SH-SY5Y (cell line): ENCODE measurements around the gene GIT1.

ENCODE experiments used
- GATA2 ChIP-seq: IDR thresholded peaks from 2 replicates; pipeline ENCODE4 v1.6.1; 2011; ENCODE audit warnings: mild to moderate bottlenecking, low read depth, low read length
- GATA3 ChIP-seq: IDR thresholded peaks from 2 replicates; pipeline ENCODE4 v1.6.1; 2011; ENCODE audit warnings: low read depth, mild to moderate bottlenecking, low read length, moderate library complexity

GIT1 gene

DNA sequence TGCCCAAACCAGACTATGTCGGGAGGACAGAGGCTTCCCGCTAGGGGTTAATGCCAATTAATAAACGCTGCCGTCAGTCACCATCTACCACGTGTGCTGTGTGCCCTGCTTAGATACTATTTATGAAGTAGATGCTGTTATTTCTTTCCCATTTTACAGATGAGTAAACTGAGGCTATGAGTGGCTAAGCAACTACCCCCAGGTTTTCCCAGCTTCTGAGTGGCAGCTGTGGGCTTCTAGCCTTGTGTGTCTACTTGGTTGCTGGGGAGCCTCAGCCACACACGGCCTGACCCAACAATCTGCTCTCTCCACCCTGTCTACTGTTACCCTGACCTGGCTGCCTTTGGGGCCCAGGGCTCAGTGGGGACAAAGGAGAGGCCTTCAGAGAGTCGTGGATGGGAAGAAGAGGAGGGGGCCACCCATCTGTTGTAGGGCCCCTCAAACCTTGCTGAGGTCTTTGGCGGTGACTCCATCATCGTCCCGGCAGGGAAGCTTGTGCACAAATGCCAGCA lies 7.1 kb downstream of the GIT1 start:
- TF ChIP-seq GATA3 (no peak), GATA2 (no peak)

DNA sequence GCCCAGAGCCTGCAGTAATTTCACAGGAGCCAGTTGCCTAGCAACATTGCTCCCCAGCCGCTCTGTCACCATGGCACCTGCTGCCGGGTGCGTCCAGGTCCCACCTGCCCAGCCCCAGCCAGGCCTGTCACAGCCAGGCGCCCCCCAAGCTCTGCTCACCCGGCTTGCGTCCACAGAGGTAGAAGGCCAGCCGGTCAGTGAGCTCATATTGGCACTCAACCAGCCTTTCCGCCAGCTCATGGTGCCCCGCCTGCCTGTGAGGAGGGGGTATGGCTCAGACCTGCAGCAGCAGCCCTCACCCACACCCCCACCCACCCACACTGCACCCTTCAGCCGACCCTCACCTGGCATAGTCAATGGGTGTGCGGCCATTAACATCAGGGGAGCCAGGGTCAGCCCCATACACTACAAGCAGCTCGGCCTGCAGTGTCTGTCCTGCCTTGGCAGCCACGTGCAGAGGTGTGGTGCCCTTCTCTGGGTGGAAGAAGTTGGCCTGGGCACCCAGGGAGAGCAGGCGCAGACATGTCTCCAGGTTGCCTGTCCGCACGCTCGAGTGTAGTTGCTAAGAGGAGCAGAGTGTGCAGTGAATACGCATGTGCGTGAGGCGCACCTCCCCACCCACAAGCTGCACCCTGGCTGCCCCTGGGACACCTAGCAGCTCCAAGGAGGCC lies 7.7 kb downstream of the GIT1 start:
- TF ChIP-seq GATA2 (no peak), GATA3 (no peak)

DNA sequence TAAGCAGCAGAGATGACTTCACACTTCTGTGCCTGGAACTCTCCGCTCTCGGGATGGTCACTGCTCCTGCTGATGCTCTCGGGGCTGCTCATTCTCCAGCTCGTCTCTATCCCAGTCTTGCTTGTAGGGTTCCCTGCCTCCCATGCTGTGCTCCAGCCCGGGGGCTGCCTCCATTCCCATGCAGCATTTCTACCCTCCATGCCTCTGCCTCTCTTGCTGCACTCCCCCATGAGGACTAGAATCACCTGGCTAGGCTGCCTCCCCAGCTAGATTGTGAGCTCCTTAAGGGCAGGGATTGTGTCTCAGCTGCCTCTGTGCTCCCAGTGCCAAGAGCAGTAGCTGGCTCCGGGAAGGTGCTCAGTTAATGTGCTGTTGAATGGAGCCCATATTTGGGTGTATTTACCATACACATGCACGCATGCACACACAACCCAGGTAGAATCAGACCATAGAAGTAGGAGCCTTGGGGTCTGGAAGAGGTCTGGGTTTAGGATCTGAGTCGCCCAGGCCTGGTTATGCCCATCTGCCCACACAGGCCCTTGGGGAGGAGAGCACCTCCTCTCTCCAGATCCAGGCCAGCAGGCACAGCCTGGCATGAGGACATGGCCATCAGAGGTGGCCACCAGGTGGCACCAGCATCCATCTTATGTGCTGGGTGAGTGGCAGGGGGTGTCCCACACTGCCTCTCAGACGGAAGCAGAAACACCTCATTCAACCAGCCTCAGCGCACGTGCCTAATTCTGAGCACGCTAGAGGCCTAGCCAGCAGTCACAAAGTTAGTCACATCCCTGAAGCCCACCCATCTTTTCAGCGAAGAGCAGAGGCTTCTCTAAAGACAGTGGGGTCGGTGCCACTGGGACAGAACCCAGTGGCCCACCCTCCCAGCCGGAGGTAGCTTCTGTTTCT lies 9.3 kb downstream of the GIT1 start:
- TF ChIP-seq GATA2 (no peak), GATA3 (no peak)

DNA sequence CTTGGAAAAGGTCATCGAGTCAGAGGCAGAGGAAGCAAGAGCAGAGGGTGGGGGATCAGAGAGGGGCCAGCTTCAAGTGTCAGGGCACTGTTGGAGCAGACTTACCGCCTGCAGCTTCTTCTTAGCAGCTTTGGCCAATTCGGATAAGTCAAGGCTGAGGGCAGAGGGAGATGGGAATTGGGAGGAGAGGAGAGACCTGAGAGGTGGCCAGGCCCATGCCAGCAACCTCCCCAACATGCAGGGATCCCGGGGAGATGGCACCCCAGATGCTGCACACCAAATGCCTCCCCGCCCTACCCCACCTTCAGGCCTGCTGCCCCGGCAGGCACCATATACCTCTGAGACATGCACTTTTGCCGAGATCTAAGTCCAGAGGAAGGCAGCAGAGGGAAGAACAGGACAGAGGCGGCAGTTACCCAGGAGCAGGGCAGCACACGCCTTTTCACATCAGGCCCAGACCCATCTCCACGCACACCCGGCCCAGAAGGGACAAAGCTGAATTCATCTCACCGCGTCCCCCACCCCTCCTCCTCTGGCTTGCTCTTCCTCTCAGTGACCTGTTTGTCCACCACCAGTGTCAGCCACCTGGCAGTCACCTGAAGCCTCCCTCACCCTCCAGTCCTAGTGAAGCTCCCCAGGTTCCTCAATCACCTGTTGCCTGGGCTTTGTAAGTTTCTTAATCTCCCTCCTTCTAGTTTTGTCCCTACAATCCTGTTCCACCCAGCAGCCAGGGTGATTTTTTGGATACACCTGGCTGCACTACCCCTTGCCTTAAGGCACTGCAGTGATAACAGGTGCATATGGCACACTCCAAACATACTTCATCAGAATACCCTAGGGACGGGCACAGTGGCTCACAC lies 10.6 kb downstream of the GIT1 start:
- TF ChIP-seq GATA3 (no peak), GATA2 (no peak)

DNA sequence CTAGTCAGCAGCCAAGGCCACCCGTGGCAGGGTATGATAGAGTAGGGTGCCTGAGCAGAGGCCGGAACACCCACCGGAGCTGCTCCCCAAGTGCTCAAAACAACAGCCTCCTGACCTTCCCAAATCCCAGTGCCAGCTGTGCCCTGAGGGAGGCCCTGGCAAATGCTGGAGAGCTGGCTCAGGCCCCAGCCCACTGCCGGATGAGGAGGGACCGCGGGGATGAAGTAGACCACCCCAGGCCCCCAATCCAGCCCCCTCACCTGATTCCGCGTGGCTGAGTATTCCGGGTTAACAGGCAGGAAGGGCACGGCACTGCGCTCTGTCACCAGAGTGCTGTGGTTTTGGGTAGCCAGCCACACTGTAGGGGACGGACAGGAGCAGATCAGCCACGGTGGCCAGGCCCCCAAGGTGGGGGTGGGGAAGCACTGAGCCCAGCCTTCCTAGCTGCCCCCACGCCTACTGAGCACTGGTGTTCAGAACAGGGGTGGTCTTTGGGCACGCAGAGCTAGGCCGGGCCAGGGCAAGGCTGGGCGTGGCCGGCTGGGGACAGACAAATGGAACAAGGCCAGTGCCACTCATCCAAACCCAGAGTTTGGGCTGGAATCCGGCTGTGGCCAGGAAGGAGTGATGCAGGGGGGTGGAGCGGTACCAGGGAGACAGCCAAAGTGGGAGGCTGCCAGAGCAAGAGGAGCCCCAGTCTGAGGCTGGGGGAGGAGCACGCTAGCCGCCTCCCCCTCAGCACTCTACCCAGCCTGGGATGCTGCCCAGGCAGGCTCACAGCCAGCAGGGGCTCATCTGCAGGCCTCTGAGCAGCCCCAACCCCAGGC lies 11.8 kb downstream of the GIT1 start:
- TF ChIP-seq GATA3 (no peak), GATA2 (no peak)

DNA sequence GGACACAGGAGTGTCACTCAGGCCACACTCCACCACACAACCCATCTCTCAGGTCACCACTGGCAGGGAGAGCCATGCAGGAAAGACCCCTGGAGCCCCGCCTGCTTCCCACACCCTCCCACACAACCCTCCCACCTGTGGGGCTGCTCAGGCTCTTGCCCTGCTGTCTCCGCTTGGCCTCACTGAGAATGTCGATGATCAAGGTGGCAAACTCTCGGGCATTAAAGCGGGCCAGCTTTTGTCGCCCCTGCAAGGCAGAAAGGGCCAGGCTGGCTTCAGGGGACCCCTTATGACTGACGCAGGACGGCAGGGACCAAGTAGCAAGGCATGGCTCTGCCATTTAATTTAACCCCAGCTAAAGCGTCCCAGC lies 12.5 kb downstream of the GIT1 start:
- TF ChIP-seq GATA3 (no peak), GATA2 (no peak)

DNA sequence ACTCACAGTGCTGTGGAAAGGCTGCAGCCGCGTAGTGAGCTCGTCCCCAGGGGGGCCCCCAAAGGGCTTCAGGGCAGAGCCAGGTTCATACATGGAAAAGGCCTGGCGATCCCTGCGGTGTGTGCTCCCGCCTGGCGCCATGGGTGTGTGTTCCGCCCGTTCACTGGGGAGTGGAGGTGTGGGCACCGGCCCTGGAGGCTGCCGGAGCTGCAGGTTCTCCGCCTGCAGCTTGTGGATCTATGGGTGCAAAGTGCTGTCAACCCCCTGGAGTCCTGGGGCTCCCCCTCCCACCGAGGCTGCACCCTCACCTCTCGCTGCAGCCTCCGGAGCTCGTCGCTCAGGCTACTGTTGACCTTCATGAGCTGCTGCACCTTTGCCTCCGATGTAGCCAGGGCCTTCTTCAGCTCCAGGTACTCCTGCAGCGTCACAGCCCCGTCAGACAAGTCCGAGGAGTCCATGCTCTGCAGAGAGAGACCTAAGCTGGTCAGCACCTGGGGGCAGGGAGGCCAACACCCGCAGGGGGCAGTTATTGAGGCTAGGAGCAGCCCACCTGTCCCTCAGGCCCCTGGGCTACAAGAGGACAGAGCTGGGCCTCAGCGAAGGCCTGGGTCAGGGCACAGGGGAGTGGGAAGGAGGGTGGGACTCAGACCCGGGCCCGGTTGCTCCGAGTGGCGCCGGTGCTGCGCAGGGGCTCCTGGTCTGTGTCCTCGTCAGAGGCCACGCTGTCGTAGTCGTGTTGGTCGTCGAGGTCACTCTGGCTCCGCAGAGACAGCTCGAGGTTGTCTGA lies 13.0 kb downstream of the GIT1 start:
- TF ChIP-seq GATA3 (no peak), GATA2 (no peak)

DNA sequence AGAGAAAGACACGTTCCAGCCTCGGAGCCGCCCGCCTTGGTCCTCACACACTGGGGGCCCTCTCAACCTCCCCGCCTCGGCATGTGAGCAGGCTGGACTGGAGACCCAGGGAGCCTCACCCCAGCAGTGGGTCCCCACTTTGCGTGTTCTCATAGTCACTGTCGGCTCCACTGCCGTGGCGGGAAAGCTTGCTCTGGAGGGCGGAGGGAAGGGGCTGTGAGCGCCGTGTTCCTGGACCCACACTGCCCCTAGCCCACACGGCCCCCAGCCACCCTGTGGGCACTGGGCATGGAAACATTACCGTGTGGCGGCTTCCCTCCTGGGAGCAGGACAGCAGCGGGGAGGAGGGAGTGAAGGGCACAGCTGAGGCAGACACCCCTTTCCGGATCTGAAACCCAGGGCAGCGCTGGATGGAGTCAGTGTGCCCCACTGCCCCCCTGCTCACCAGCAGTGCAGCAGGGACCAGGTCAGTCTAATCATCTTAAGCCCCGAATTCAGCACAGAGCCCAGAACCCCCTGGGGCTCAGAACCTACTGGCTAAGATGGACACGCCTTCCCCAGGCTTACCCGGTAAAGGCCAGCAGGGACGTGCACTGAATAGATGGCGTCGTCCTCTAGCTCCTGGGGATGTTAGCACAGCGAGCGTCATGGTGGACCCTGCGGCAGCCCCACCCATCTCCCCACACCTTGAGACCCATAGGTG lies 13.8 kb downstream of the GIT1 start:
- no peak for TF ChIP-seq GATA2

DNA sequence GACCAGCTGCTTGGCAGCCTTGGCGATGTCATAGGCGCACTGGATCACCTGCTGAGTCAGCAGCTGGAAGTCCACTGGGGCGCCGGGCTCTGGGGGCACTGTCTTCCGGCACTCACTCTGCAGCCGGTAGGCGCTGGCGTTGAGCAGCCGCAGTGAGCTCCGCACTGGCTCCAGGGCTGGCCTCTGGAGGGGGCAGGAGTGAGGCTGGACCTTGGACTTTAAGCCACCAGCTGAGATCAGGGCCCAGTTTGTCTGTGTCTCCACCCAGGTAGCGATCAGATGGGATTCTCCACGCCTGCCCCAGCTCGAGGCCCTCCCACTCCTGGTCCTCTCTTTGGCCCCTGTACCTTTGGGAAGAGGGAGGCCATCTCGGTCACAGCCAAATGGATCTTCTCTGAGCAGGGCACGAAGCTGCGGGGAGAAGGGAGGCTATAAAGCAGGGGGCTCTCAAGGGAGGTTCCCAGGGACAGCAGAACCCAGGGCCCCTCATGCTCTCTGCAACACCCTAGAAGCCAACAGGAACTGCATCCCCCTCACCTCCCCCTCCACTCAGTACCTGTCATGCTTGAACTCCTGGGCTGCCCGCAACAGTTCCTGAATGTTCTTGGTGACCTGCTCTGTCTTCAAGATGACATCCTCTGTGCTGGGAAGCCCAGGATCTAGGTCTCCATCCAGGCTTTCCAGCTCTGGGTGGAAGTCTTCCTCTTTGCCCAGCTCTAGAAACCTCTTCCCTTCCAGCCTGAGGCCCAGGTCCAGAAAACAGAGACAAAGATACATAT lies 14.5 kb downstream of the GIT1 start:
- no peak for TF ChIP-seq GATA2
- TF ChIP-seq GATA3, result no peak

DNA sequence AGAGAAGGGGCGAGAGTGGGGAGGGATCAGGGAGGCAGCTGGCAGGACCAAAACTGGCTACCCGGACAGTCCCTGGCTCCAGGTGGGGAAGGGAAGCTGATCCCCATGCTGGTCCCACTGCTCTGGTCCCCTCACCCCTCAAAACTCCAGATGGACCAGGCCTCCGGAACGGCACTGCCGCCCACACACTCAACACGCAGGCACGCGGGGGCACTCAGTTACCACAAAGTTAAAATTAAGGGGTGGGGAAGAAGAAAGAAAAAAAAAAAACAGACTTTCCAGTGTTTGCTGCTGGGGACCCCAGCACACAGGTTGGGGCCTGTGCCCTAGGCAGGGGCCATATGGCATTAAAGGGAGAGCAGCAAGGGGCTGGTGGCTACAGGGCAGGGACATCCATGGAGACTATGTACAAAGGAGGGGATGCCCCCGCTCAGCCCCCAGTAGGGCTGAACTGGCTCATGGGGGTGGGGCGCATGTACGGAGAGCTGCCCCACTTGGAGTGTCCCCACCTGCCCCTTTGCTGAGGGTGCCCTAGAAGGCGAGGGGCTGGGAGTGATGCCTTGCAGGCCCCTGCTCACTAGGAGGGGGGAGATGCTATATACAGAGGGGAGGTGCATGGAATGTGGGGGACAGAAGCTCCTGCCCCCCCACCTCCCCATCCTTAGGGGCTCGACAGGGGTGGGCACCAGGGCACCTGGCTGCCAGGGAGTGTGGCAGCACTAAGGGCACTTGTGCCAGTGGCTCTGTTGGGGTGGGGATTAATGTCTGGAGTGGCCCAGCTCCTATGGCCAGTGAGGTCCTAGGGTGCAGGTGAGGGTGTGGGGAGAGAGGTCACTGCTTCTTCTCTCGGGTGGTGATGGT lies 15.3 kb downstream of the GIT1 start:
- TF ChIP-seq GATA2, result no peak
- no peak for TF ChIP-seq GATA3

DNA sequence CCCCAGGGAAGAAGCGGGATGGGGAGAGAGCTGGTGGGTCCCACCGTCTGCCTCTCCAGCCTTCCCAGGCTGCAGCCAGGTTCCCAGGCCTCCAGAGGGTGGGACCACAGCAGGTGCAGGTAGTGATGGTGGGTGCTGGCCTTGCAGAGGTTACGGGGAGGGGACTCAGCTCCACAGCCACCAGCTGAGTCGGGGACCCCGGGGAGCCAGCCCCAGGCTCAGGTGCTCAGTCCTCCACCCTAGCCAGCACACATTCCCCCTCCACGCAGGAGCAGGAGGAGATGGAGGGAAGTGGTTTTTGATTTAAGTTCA lies 15.9 kb downstream of the GIT1 start:
- TF ChIP-seq GATA3, result no peak
- TF ChIP-seq GATA2, result no peak
